ENCODE results near the gene SULT2B1. TPM values are rescaled to one million over a fixed set of nuclear protein-coding genes. Genes with fewer than 3 reads are reported as not detected.
A peak's percentile ranks its signal among the peaks of the same experiment; 100 is the strongest.

Gene SULT2B1
- total RNA-seq, 1 donor from 2014 or later = not detected

GRCh38 chr19:48634424-48635262, 82.7 kb downstream of the SULT2B1 start:
- peaks cover 4% of the 10 kb centered on the region for H3K9me3 Mint-ChIP-seq
- H3K4me3 Mint-ChIP-seq = peak overlapping the region; percentile 74
- DNase-seq (ENCODE audit: low read depth, low spot score) = peak; percentile 83
- peaks cover 57% of the 10 kb centered on the region for H3K4me1 Mint-ChIP-seq
- H3K27ac Mint-ChIP-seq (ENCODE audit: unreplicated experiment) = no peak overlapping the region
- TF ChIP-seq CTCF (conservative IDR thresholded peaks at IDR 0.05) = no peak
- H3K36me3 Mint-ChIP-seq (ENCODE audit: low read depth) = peaks cover 2% of the 10 kb centered on the region
- H3K27me3 Mint-ChIP-seq (ENCODE audit: low read depth) = peaks cover 50% of the 10 kb centered on the region

GRCh38 chr19:48635263-48635965, 83.4 kb downstream of the SULT2B1 start:
- H3K4me1 Mint-ChIP-seq = peaks cover 49% of the 10 kb centered on the region
- H3K27me3 Mint-ChIP-seq (ENCODE audit: low read depth) = peaks cover 51% of the 10 kb centered on the region
- H3K4me3 Mint-ChIP-seq = peak overlapping the region; percentile 74
- no peak for TF ChIP-seq CTCF (conservative IDR thresholded peaks at IDR 0.05)
- H3K9me3 Mint-ChIP-seq = peaks cover 4% of the 10 kb centered on the region
- H3K36me3 Mint-ChIP-seq (ENCODE audit: low read depth) = peaks cover 2% of the 10 kb centered on the region
- H3K27ac Mint-ChIP-seq (ENCODE audit: unreplicated experiment) = no peak overlapping the region
- no peak for DNase-seq (ENCODE audit: low read depth, low spot score)

- no peak for TF ChIP-seq CTCF (conservative IDR thresholded peaks at IDR 0.05)
- H3K36me3 Mint-ChIP-seq (ENCODE audit: low read depth) = peaks cover 2% of the 10 kb centered on the region
- H3K27me3 Mint-ChIP-seq (ENCODE audit: low read depth) = peaks cover 53% of the 10 kb centered on the region
- H3K27ac Mint-ChIP-seq (ENCODE audit: unreplicated experiment) = no peak overlapping the region
- peak overlapping the region; percentile 83 for H3K4me3 Mint-ChIP-seq
- H3K9me3 Mint-ChIP-seq = peaks cover 4% of the 10 kb centered on the region
- H3K4me1 Mint-ChIP-seq = peaks cover 42% of the 10 kb centered on the region
- DNase-seq (ENCODE audit: low read depth, low spot score) = no peak
These were observed 84.2 kb downstream of the SULT2B1 start for GRCh38 chr19:48635966-48636858.

- DNase-seq (ENCODE audit: low read depth, low spot score) = no peak
- TF ChIP-seq CTCF (conservative IDR thresholded peaks at IDR 0.05) = no peak
- Mint-ChIP-seq H3K36me3 (ENCODE audit: low read depth) (peaks cover 2% of the 10 kb centered on the region), H3K27ac (ENCODE audit: unreplicated experiment) (peak within 1 kb of the TSS; percentile 93), H3K9me3 (peaks cover 4% of the 10 kb centered on the region), H3K4me1 (peaks cover 36% of the 10 kb centered on the region), H3K27me3 (ENCODE audit: low read depth) (peaks cover 52% of the 10 kb centered on the region), H3K4me3 (peak within 1 kb of the TSS; percentile 85)
These were observed 85.0 kb downstream of the SULT2B1 start, which contains the start of gene DBP for GRCh38 chr19:48636859-48637448. DBP (minus strand) TSS chr19:48637379; CDS start chr19:48636994, 385 bp downstream.

Measured in neural crest cell (in vitro differentiated cells).